Upper lobe of left lung (tissue), 6 donors: ENCODE measurements around the gene SEC62. TPM values are rescaled to one million over a fixed set of nuclear protein-coding genes. Genes with fewer than 3 reads are reported as not detected.

Source experiments
- ATAC-seq, 2 donors: fragments of 200-7000 bp; cut with Tn5 transposase; one replicate each; pipeline ENCODE4 v1.9.1; 2022; ENCODE audit warnings: mild to moderate bottlenecking in 2 of 2, moderate library complexity in 2 of 2; ENCODE audit not compliant: low FRiP score in 2 of 2
- DNase-seq, 2 donors: peaks; one replicate each; pipeline ENCODE4 v3.0.0-alpha.2; 2019 to 2020
- H3K27ac ChIP-seq, 4 donors: fragments of 200-600 bp; sonication (generic); one replicate each; pipeline ENCODE4 v1.5.1; 2016 to 2019
- H3K27me3 ChIP-seq, 4 donors: fragments of 200-600 bp; sonication (generic); one replicate each; pipeline ENCODE4 v1.5.1; 2017 to 2019
- H3K36me3 ChIP-seq, 4 donors: fragments of 200-600 bp; sonication (generic); one replicate each; pipeline ENCODE4 v1.5.1; 2016 to 2019
- H3K4me1 ChIP-seq, 4 donors: fragments of 200-600 bp; sonication (generic); one replicate each; pipeline ENCODE4 v1.5.1; 2018 to 2019
- H3K4me3 ChIP-seq, 4 donors: fragments of 200-600 bp; sonication (generic); one replicate each; pipeline ENCODE4 v1.5.1; 2017 to 2019; ENCODE audit warnings: mild to moderate bottlenecking in 2 of 4, moderate library complexity in 1 of 4
- H3K9me3 ChIP-seq, 4 donors: fragments of 200-600 bp; sonication (generic); one replicate each; pipeline ENCODE4 v1.5.1; 2018 to 2019
- CTCF ChIP-seq, 6 experiments: fragments of 450-650 bp in 4 of 6; fragments of 200-600 bp in 2 of 6; sonication (generic) in 2 of 6; IDR thresholded peaks; one replicate each; pipeline ENCODE4 v1.5.1; 2016 to 2019; ENCODE audit warnings: antibody characterized with exemption in 6 of 6
- EP300 ChIP-seq, 4 donors: sonication (generic); formaldehyde crosslinking; IDR thresholded peaks; one replicate each; pipeline ENCODE4 v1.5.1; 2017; ENCODE audit warnings: antibody characterized with exemption in 4 of 4, control low read depth in 2 of 4
- POLR2A ChIP-seq, 4 donors: fragments of 450-650 bp; IDR thresholded peaks; one replicate each; pipeline ENCODE4 v1.5.1; 2016 to 2017; ENCODE audit warnings: antibody characterized with exemption in 4 of 4, mild to moderate bottlenecking in 2 of 4
- POLR2AphosphoS5 ChIP-seq, 2 donors: sonication (generic); formaldehyde crosslinking; IDR thresholded peaks; one replicate each; pipeline ENCODE4 v1.5.1; 2017; ENCODE audit warnings: antibody characterized with exemption in 2 of 2
- WGBS, 2 donors: methylation state at CpG; one replicate each; pipeline ENCODE4 v1.1.5; 2017 to 2018; 5-methylcytosine and 5-hydroxymethylcytosine counted together
- total RNA-seq, 6 donors: library from RNA; depleted of rRNA in 4 of 6; stranded (reverse); fragments of >200 nt in 4 of 6; gene quantifications; one replicate each; pipeline versions ENCODE4 v1.1.0 to v1.2.1, GENCODE V29; 2016 to 2021
- donor health status: DM: no; HTN: no; CAD: no; lungs with moderate emphysema.
- donor health status: DM: no; HTN: yes; CAD: no; lungs with severe emphysema.

SEC62 gene
- total RNA-seq, 6 donors from 2014 or later: 30.0 to 129 (median 72.9) TPM

- TF ChIP-seq POLR2AphosphoS5 (IDR thresholded peaks at IDR 0.05): no peak
- no peak overlapping the region for H3K4me3 ChIP-seq
- WGBS, 2 donors: 57 to 73% methylated on average over 1 of the region's 1 CpG
- H3K27me3 ChIP-seq: no peaks in the 10 kb centered on the region
- peaks cover 0 to 5% (median 0%) of the 10 kb centered on the region in 4 donors for H3K4me1 ChIP-seq
- H3K36me3 ChIP-seq: no peaks in the 10 kb centered on the region
- ATAC-seq (no peak), DNase-seq (no peak)
- no peaks in the 10 kb centered on the region for H3K9me3 ChIP-seq
- H3K27ac ChIP-seq: no peak overlapping the region
These were observed 56.6 kb downstream of the SEC62 start for GRCh38 chr3:170023165-170023564.

GRCh38 chr3:170024581-170024980 is 58.0 kb downstream of the SEC62 start:
- no peak for DNase-seq
- no peaks in the 10 kb centered on the region for H3K36me3 ChIP-seq
- WGBS, 2 donors: 75 to 89% methylated on average over 4 of the region's 4 CpGs
- no peak for TF ChIP-seq CTCF (IDR thresholded peaks at IDR 0.05)
- no peak for TF ChIP-seq POLR2AphosphoS5 (IDR thresholded peaks at IDR 0.05)
- TF ChIP-seq POLR2A (IDR thresholded peaks at IDR 0.05): no peak
- no peak for TF ChIP-seq EP300 (IDR thresholded peaks at IDR 0.05)
- no peaks in the 10 kb centered on the region for H3K9me3 ChIP-seq
- H3K27ac ChIP-seq: peak overlapping the region in 1 of 4 donors; percentile 75
- no peaks in the 10 kb centered on the region for H3K27me3 ChIP-seq
- ATAC-seq: no peak
- no peak overlapping the region for H3K4me3 ChIP-seq
- H3K4me1 ChIP-seq: peaks cover 0 to 5% (median 0%) of the 10 kb centered on the region in 4 donors

GRCh38 chr3:170027233-170028102 is 60.9 kb downstream of the SEC62 start:
- Histone ChIP-seq H3K27me3 (no peaks in the 10 kb centered on the region), H3K4me3 (no peak overlapping the region), H3K36me3 (no peaks in the 10 kb centered on the region), H3K9me3 (no peaks in the 10 kb centered on the region), H3K27ac (no peak overlapping the region), H3K4me1 (peaks cover 0 to 5% (median 0%) of the 10 kb centered on the region in 4 donors)
- WGBS, 2 donors: 68 to 83% methylated on average over 4 of the region's 4 CpGs
- ATAC-seq: no peak
- no peak for DNase-seq
- TF ChIP-seq POLR2A (IDR thresholded peaks at IDR 0.05) (no peak), POLR2AphosphoS5 (IDR thresholded peaks at IDR 0.05) (no peak), EP300 (IDR thresholded peaks at IDR 0.05) (no peak), CTCF (IDR thresholded peaks at IDR 0.05) (no peak)

- TF ChIP-seq EP300 (IDR thresholded peaks at IDR 0.05): no peak
- peak in 1 of 2 donors; percentile 11 for TF ChIP-seq POLR2AphosphoS5 (IDR thresholded peaks at IDR 0.05)
- Histone ChIP-seq H3K9me3 (no peaks in the 10 kb centered on the region), H3K27me3 (no peaks in the 10 kb centered on the region), H3K27ac (no peak overlapping the region), H3K36me3 (no peaks in the 10 kb centered on the region), H3K4me1 (peaks cover 3 to 12% (median 9%) of the 10 kb centered on the region in 4 donors), H3K4me3 (no peak overlapping the region)
- DNase-seq: peak in 1 of 2 donors; percentile 33
- WGBS, 2 donors: 62 to 73% methylated on average over 8 of the region's 8 CpGs
- ATAC-seq: no peak
These were observed 66.9 kb downstream of the SEC62 start for GRCh38 chr3:170033489-170033888.

- no peaks in the 10 kb centered on the region for H3K9me3 ChIP-seq
- peak; percentile 94 to 97 for DNase-seq
- peak; percentile 75 to 94 (median 93) for TF ChIP-seq CTCF (IDR thresholded peaks at IDR 0.05)
- peak in 2 of 4 donors; percentile 20 to 58 for TF ChIP-seq POLR2A (IDR thresholded peaks at IDR 0.05)
- no peak for TF ChIP-seq EP300 (IDR thresholded peaks at IDR 0.05)
- H3K27me3 ChIP-seq: no peaks in the 10 kb centered on the region
- ATAC-seq: peak; percentile 88 to 91
- 10 to 38% methylated on average over 6 to 22 of the region's 78 CpGs for WGBS, 2 donors
- H3K4me3 ChIP-seq: peak within 1 kb of the TSS; percentile 55 to 91 (median 84)
- peak within 1 kb of the TSS; percentile 66 to 88 (median 77) for H3K27ac ChIP-seq
- H3K4me1 ChIP-seq: peaks cover 3 to 26% (median 12%) of the 10 kb centered on the region in 4 donors
- no peaks in the 10 kb centered on the region for H3K36me3 ChIP-seq
These were observed 71.1 kb downstream of the SEC62 start, which contains the start of gene GPR160 for GRCh38 chr3:170037463-170038433. Gene GPR160, plus strand, starts transcription at chr3:170037995. Its CDS starts 45,978 bp downstream, at chr3:170083973.
